OCI-LY3 (cell line): ENCODE measurements around the gene ZNF429.

ENCODE experiments used
- EZH2phosphoT487 ChIP-seq: fragments of 200-600 bp; shearing (Covaris generic); IDR thresholded peaks from 2 replicates; pipeline ENCODE4 v1.6.1; 2018; ENCODE audit warnings: antibody characterized with exemption, mixed run types, low read depth
- TF ChIP-seq, protein P1 (sequence below): fragments of 200-600, 300-600 bp; sonication (generic); IDR thresholded peaks from 2 replicates; pipeline ENCODE4 v1.5.1; 2014; ENCODE audit warnings: antibody characterized with exemption, low read length, low read depth

DNA sequence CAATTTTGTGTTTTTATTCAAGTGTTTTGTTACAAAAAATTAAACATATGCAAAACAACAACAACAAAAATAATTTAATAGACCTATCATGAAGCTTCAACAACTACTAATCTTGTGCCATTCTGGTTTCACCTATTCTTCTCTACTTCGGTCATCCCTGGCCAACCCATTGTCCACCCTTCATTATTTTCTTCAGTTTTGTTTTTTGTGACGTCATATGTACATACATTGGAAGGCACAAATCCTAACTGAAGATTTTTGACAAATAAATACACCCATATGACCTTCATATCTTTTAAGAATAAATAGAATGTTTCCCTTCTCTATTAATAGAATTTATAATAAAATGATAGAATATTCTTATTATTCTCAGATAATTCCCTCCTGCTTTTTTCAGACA is 69.2 kb downstream of the ZNF429 start:
- TF ChIP-seq, protein P1, sequence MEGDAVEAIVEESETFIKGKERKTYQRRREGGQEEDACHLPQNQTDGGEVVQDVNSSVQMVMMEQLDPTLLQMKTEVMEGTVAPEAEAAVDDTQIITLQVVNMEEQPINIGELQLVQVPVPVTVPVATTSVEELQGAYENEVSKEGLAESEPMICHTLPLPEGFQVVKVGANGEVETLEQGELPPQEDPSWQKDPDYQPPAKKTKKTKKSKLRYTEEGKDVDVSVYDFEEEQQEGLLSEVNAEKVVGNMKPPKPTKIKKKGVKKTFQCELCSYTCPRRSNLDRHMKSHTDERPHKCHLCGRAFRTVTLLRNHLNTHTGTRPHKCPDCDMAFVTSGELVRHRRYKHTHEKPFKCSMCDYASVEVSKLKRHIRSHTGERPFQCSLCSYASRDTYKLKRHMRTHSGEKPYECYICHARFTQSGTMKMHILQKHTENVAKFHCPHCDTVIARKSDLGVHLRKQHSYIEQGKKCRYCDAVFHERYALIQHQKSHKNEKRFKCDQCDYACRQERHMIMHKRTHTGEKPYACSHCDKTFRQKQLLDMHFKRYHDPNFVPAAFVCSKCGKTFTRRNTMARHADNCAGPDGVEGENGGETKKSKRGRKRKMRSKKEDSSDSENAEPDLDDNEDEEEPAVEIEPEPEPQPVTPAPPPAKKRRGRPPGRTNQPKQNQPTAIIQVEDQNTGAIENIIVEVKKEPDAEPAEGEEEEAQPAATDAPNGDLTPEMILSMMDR, result no peak
- TF ChIP-seq EZH2phosphoT487, result no peak
